Measurements from ENCODE around the gene IGSF3. TPM values are rescaled to one million over a fixed set of nuclear protein-coding genes. Genes with fewer than 3 reads are reported as not detected.

Gene IGSF3
- total and polyA plus RNA-seq, 2 of the 13 experiments (the other 11 are each of a cell fraction or from before 2014, with no cell fraction given) = 0.11 to 0.16 TPM

MicroRNAs encoded within 50 kb of the gene (microRNA counts, 767-probe panel; counts per million panel counts)
- microRNA hsa-miR-320b (not detected), microRNA hsa-miR-548ac (not detected)

Small RNA genes within 50 kb of the gene (microRNA-seq; reads per million reads assigned to microRNA genes)
- gene MIR320B1 = not detected
- not detected for gene MIR548AC

Small RNA genes within 50 kb of the gene (small RNA-seq; reads per million reads assigned to genes)
- 0 reads per million in 3 experiments for gene MIR320B1 (ENCODE audit: insufficient read depth in 2 of 3, insufficient read length in 3 of 3, low read depth in 2 of 3, low replicate concordance in 1 of 3)
- gene MIR548AC (ENCODE audit: insufficient read depth in 2 of 3, insufficient read length in 3 of 3, low read depth in 2 of 3, low replicate concordance in 1 of 3) = 0 reads per million in 3 experiments

Other genes starting within 250 kb of the IGSF3 start
- 5.3 and 9.4 TPM in 2 replicates for gene CD58, start 96.7 kb downstream of the IGSF3 start, total RNA-seq (2016; rRNA removed; fragmentation: Illumina TruSeq; extraction: Trizol)
- gene CD58, start 96.7 kb downstream of the IGSF3 start, polyA plus RNA-seq (2011; rRNA removed) = 10.3 and 13.5 TPM in 2 replicates
- gene CD2, start 86.7 kb upstream of the IGSF3 start, total RNA-seq (2016; rRNA removed; fragmentation: Illumina TruSeq; extraction: Trizol) = not detected in 2 replicates
- not detected in 2 replicates for gene CD2, start 86.7 kb upstream of the IGSF3 start, polyA plus RNA-seq (2011; rRNA removed)
- 5.2 and 11.3 TPM in 2 replicates for gene PTGFRN, start 242.2 kb upstream of the IGSF3 start, total RNA-seq (2016; rRNA removed; fragmentation: Illumina TruSeq; extraction: Trizol)
- gene PTGFRN, start 242.2 kb upstream of the IGSF3 start, polyA plus RNA-seq (2011; rRNA removed) = 3.3 and 3.5 TPM in 2 replicates